ENCODE measurements around the gene FSHR.

DNA sequence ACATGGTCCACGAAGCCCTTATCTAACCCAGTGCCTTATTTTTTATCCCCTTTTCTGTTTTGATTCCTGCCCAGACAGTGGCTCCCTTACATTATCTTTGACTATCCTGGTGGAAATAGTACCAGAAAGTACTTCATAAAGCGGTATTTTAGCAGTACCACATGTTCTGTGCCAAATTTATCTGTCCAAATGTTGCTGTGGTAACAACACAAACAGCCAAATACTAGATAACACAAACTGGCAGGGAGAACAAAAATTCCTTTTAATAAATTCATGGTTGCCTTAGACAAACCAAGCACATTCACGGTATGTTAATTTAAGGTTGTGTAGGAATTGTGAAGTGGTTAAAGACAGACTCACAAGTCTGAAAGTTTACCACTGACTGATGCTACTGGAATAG is 210.9 kb downstream of the FSHR start:
- TF ChIP-seq, protein P1, sequence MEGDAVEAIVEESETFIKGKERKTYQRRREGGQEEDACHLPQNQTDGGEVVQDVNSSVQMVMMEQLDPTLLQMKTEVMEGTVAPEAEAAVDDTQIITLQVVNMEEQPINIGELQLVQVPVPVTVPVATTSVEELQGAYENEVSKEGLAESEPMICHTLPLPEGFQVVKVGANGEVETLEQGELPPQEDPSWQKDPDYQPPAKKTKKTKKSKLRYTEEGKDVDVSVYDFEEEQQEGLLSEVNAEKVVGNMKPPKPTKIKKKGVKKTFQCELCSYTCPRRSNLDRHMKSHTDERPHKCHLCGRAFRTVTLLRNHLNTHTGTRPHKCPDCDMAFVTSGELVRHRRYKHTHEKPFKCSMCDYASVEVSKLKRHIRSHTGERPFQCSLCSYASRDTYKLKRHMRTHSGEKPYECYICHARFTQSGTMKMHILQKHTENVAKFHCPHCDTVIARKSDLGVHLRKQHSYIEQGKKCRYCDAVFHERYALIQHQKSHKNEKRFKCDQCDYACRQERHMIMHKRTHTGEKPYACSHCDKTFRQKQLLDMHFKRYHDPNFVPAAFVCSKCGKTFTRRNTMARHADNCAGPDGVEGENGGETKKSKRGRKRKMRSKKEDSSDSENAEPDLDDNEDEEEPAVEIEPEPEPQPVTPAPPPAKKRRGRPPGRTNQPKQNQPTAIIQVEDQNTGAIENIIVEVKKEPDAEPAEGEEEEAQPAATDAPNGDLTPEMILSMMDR (conservative IDR thresholded peaks at IDR 0.05; ENCODE audit: low read depth, low read length) = no peak
- no peak for TF ChIP-seq EZH2 (IDR thresholded peaks at IDR 0.05; ENCODE audit: borderline replicate concordance, low read depth, low read length, poor library complexity, severe bottlenecking)

Measured in A673 (cell line).